ENCODE data around the gene EIF4G1. TPM values are rescaled to one million over a fixed set of nuclear protein-coding genes. Genes with fewer than 3 reads are reported as not detected.

The EIF4G1 gene
- total RNA-seq, 4 donors from 2014 or later, result 233 to 431 (median 300) TPM

- no peaks in the 10 kb centered on the region for H3K27me3 ChIP-seq
- no peak for ATAC-seq
- TF ChIP-seq EP300 (IDR thresholded peaks at IDR 0.05), result no peak
- H3K27ac ChIP-seq, result no peak overlapping the region
- WGBS, 2 donors (ENCODE audit: low coverage in 1 of 2), result 59 to 65% methylated on average over 4 to 5 of the region's 9 CpGs
- peaks cover 0 to 37% of the 10 kb centered on the region in 2 donors for H3K36me3 ChIP-seq
- peaks cover 0 to 33% (median 0%) of the 10 kb centered on the region in 3 donors for H3K4me1 ChIP-seq
- H3K9me3 ChIP-seq, result no peaks in the 10 kb centered on the region
- H3K4me3 ChIP-seq, result no peak overlapping the region
These were observed 37.2 kb downstream of the EIF4G1 start for GRCh38 chr3:184351511-184352148.

DNA sequence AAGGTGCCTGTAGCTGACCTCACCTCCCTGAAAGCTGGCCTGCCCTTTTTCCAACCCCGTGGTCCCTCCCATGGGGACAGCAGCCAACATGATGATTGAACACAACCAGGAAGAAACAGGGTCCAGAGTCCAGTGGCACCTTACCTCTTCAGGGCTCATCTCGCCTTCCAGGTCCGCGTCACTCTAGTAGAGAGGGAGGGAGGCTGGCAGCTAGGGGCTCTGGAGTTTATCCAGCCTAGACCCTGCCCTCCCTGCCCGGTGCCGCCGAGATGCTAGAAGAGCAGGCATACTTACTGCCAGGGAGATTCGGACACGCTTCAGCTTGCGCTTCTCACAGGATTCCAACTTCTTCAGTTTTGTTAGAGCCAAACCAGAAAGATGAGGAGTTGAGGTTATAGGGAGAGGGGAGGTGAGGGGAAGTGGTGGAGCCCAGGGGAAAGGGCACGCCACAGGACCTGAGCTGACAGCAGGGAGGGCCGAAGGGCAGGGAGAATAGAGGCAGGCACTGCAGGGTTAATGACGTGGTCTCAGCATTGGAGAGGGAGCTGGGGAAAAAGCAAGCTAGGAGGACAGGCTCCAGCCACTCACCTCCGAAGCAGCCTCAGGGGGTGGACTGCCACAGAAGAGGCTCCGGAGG is 37.9 kb downstream of the EIF4G1 start:
- no peak for ATAC-seq
- Histone ChIP-seq H3K36me3 (peaks cover 0 to 38% of the 10 kb centered on the region in 2 donors), H3K4me3 (no peak overlapping the region), H3K4me1 (peaks cover 0 to 33% (median 0%) of the 10 kb centered on the region in 3 donors), H3K9me3 (no peaks in the 10 kb centered on the region), H3K27me3 (no peaks in the 10 kb centered on the region), H3K27ac (no peak overlapping the region)
- WGBS, 2 donors (ENCODE audit: low coverage in 1 of 2), result 61 to 85% methylated on average over 4 to 13 of the region's 15 CpGs
- no peak for TF ChIP-seq POLR2A (IDR thresholded peaks at IDR 0.05)
- no peak for TF ChIP-seq POLR2AphosphoS5 (IDR thresholded peaks at IDR 0.05)
- no peak for TF ChIP-seq EP300 (IDR thresholded peaks at IDR 0.05)
- TF ChIP-seq, protein P1, sequence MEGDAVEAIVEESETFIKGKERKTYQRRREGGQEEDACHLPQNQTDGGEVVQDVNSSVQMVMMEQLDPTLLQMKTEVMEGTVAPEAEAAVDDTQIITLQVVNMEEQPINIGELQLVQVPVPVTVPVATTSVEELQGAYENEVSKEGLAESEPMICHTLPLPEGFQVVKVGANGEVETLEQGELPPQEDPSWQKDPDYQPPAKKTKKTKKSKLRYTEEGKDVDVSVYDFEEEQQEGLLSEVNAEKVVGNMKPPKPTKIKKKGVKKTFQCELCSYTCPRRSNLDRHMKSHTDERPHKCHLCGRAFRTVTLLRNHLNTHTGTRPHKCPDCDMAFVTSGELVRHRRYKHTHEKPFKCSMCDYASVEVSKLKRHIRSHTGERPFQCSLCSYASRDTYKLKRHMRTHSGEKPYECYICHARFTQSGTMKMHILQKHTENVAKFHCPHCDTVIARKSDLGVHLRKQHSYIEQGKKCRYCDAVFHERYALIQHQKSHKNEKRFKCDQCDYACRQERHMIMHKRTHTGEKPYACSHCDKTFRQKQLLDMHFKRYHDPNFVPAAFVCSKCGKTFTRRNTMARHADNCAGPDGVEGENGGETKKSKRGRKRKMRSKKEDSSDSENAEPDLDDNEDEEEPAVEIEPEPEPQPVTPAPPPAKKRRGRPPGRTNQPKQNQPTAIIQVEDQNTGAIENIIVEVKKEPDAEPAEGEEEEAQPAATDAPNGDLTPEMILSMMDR (IDR thresholded peaks at IDR 0.05), result no peak

GRCh38 chr3:184352897-184353545 is 38.6 kb downstream of the EIF4G1 start:
- no peak overlapping the region for H3K4me3 ChIP-seq
- H3K36me3 ChIP-seq, result peaks cover 0 to 45% of the 10 kb centered on the region in 2 donors
- H3K27ac ChIP-seq, result no peak overlapping the region
- ATAC-seq, result no peak
- no peak for TF ChIP-seq POLR2AphosphoS5 (IDR thresholded peaks at IDR 0.05)
- TF ChIP-seq EP300 (IDR thresholded peaks at IDR 0.05), result no peak
- TF ChIP-seq, protein P1 (IDR thresholded peaks at IDR 0.05), result no peak
- TF ChIP-seq POLR2A (IDR thresholded peaks at IDR 0.05), result no peak
- H3K27me3 ChIP-seq, result no peaks in the 10 kb centered on the region
- WGBS, 2 donors (ENCODE audit: low coverage in 1 of 2), result 80% methylated on average over 2 of the region's 11 CpGs; no CpG with 5 or more reads in 1 of the 2 donors
- peaks cover 0 to 27% (median 0%) of the 10 kb centered on the region in 3 donors for H3K4me1 ChIP-seq
- H3K9me3 ChIP-seq, result no peaks in the 10 kb centered on the region

DNA sequence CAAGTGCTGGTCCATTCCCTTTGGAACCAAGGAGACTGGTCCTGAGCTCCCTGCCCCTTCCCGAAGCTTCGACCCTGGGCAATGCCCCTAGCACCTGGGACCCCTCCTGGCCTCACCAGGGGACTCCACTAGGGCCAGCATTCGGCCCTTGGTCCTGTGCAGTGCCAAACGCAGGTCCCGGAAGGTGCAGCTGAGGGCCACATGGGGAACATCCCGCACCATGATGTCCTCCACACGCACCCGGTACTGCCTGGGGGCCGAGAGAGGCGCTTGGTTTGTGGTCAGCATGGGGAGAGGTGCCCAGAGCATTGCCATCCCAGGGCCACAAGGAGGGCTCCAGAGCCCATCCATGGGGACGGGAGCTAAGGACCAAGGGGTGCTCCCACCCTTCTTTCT is 39.1 kb downstream of the EIF4G1 start:
- ATAC-seq, result no peak
- Histone ChIP-seq H3K9me3 (no peaks in the 10 kb centered on the region), H3K4me3 (no peak overlapping the region), H3K27me3 (no peaks in the 10 kb centered on the region), H3K4me1 (peaks cover 0 to 25% (median 0%) of the 10 kb centered on the region in 3 donors), H3K36me3 (peaks cover 0 to 50% of the 10 kb centered on the region in 2 donors), H3K27ac (no peak overlapping the region)
- no CpG with 5 or more reads among the region's 11 CpGs for WGBS, 2 donors (ENCODE audit: low coverage in 1 of 2)
- TF ChIP-seq POLR2A (IDR thresholded peaks at IDR 0.05), result no peak
- TF ChIP-seq EP300 (IDR thresholded peaks at IDR 0.05), result no peak
- TF ChIP-seq POLR2AphosphoS5 (IDR thresholded peaks at IDR 0.05), result no peak
- TF ChIP-seq, protein P1 (IDR thresholded peaks at IDR 0.05), result no peak

DNA sequence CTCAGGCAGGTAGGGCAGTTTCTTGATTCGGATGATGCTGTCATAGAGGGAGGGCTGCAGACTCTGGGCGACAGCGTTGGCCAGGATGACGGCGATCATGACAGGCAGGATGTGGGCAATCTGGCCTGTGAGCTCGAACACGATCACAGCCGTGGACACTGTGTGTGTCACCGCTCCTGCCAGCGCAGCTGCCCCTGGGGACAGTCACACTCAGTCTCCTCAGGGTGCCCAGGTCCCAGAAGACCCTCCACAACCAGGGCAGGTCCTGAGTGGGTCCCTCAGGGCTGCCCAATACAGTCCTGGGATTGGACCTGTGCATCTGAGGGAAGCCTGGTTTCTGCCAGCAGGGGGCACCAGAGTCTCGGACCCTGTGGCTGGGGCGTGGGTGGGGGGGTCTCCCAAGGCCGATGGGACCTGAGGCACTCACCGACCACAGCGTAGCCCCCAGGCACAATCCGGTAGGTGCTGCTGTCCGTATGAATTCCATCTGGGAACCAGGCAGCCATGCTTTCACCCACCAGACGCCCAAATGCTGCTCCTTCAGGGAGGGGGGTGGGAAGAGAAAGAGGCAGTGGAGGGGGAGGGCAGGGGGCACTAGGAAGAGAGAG is 39.8 kb downstream of the EIF4G1 start:
- H3K4me1 ChIP-seq, result peaks cover 0 to 31% (median 0%) of the 10 kb centered on the region in 3 donors
- peak; percentile 25 for ATAC-seq
- 60% methylated on average over 2 of the region's 18 CpGs; no CpG with 5 or more reads in 1 of the 2 donors for WGBS, 2 donors (ENCODE audit: low coverage in 1 of 2)
- H3K4me3 ChIP-seq, result no peak overlapping the region
- peaks cover 0 to 51% of the 10 kb centered on the region in 2 donors for H3K36me3 ChIP-seq
- no peak overlapping the region for H3K27ac ChIP-seq
- H3K27me3 ChIP-seq, result no peaks in the 10 kb centered on the region
- TF ChIP-seq, protein P1 (IDR thresholded peaks at IDR 0.05), result peak in 3 of 4 experiments; percentile 45 to 77 (median 58)
- no peak for TF ChIP-seq POLR2AphosphoS5 (IDR thresholded peaks at IDR 0.05)
- H3K9me3 ChIP-seq, result no peaks in the 10 kb centered on the region

Measured in gastroesophageal sphincter (tissue), 4 donors.